Testis (tissue), 3 donors: ENCODE data around the gene AGRN. TPM values are rescaled to one million over a fixed set of nuclear protein-coding genes. Genes with fewer than 3 reads are reported as not detected.

Source experiments
- DNase-seq: peaks from one replicate; pipeline ENCODE4 v3.0.0-alpha.2; 2019
- H3K27ac ChIP-seq, 2 donors: fragments of 200-600 bp; sonication (generic); one replicate each; pipeline ENCODE4 v1.5.1; 2019
- H3K27me3 ChIP-seq: fragments of 200-600 bp; sonication (generic); one replicate; pipeline ENCODE4 v1.5.1; 2019
- H3K36me3 ChIP-seq: fragments of 200-600 bp; sonication (generic); one replicate; pipeline ENCODE4 v1.5.1; 2017; ENCODE audit warnings: low read depth; ENCODE audit errors: missing control alignments
- H3K4me1 ChIP-seq: fragments of 200-600 bp; sonication (generic); one replicate; pipeline ENCODE4 v1.5.1; 2019
- H3K4me3 ChIP-seq, 2 donors: fragments of 200-600 bp; sonication (generic); one replicate each; pipeline ENCODE4 v1.5.1; 2017 to 2019
- H3K9me3 ChIP-seq: fragments of 200-600 bp; sonication (generic); one replicate; pipeline ENCODE4 v1.5.1; 2017
- POLR2A ChIP-seq: fragments of 450-650 bp; IDR thresholded peaks from one replicate; pipeline ENCODE4 v1.6.1; 2017; ENCODE audit warnings: antibody characterized with exemption, mild to moderate bottlenecking, moderate library complexity
- WGBS, 2 donors: methylation state at CpG; one replicate each; pipeline ENCODE4 v1.1.5; 2018; 5-methylcytosine and 5-hydroxymethylcytosine counted together
- intact Hi-C: fragments of 100-400 bp; cut with DNase I; formaldehyde crosslinking; loops from one replicate; pipeline ENCODE4 v1.15.1; 2023; ENCODE audit warnings: low total_unique reads
- polyA plus RNA-seq: library from polyadenylated mRNA; stranded (reverse); fragments of 350-450 nt; fragmentation: Illumina TruSeq; extraction: RNeasy Lipid Tissue Mini Kit (QIAGEN cat#74804); gene quantifications from one replicate; pipeline ENCODE4 v1.2.3, GENCODE V29; 2014; ENCODE audit warnings: low read depth, low replicate concordance; ENCODE audit not compliant: insufficient read depth
- total RNA-seq, 2 donors: library from RNA; depleted of rRNA; stranded (reverse); fragments of >200 nt; gene quantifications; one replicate each; pipeline ENCODE4 v1.2.3, GENCODE V29; 2016
- TF ChIP-seq, protein P1 (sequence below), 3 experiments: fragments of 450-650 bp in 2 of 3; fragments of 200-600 bp in 1 of 3; sonication (generic) in 1 of 3; IDR thresholded peaks; one replicate each; pipeline ENCODE4 v1.5.1; 2016 to 2019; ENCODE audit warnings: antibody characterized with exemption in 3 of 3, mild to moderate bottlenecking in 2 of 3, moderate library complexity in 1 of 3

AGRN gene
- total and polyA plus RNA-seq, 3 donors from 2014 or later, result 48.9 to 108 (median 99.4) TPM

DNA sequence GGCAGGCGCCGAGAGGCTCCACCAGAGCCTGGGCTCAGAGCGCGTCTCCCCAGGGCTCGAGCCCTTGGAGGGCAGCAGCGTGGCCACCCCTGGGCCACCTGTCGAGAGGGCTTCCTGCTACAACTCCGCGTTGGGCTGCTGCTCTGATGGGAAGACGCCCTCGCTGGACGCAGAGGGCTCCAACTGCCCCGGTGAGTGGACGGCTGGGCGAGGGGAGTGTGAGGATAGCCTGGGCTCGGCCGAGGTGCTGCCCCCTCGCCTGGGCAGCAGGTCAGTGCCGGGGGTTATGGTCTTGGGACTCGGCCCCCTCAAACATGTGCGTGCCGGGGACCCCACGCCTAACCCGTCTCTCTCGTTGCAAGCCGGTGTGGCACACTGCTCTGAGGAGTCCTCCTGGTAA lies 26.8 kb downstream of the AGRN start:
- Histone ChIP-seq H3K4me3 (no peak overlapping the region), H3K9me3 (no peaks in the 10 kb centered on the region), H3K36me3 (no peaks in the 10 kb centered on the region), H3K27me3 (no peaks in the 10 kb centered on the region), H3K27ac (no peak overlapping the region), H3K4me1 (no peaks in the 10 kb centered on the region)
- TF ChIP-seq, protein P1, sequence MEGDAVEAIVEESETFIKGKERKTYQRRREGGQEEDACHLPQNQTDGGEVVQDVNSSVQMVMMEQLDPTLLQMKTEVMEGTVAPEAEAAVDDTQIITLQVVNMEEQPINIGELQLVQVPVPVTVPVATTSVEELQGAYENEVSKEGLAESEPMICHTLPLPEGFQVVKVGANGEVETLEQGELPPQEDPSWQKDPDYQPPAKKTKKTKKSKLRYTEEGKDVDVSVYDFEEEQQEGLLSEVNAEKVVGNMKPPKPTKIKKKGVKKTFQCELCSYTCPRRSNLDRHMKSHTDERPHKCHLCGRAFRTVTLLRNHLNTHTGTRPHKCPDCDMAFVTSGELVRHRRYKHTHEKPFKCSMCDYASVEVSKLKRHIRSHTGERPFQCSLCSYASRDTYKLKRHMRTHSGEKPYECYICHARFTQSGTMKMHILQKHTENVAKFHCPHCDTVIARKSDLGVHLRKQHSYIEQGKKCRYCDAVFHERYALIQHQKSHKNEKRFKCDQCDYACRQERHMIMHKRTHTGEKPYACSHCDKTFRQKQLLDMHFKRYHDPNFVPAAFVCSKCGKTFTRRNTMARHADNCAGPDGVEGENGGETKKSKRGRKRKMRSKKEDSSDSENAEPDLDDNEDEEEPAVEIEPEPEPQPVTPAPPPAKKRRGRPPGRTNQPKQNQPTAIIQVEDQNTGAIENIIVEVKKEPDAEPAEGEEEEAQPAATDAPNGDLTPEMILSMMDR (IDR thresholded peaks at IDR 0.05), result no peak
- TF ChIP-seq POLR2A, result no peak
- 90 to 96% methylated on average over 2 to 26 of the region's 26 CpGs for WGBS, 2 donors
- intact Hi-C loops, result no loop called here
- no peak for DNase-seq

DNA sequence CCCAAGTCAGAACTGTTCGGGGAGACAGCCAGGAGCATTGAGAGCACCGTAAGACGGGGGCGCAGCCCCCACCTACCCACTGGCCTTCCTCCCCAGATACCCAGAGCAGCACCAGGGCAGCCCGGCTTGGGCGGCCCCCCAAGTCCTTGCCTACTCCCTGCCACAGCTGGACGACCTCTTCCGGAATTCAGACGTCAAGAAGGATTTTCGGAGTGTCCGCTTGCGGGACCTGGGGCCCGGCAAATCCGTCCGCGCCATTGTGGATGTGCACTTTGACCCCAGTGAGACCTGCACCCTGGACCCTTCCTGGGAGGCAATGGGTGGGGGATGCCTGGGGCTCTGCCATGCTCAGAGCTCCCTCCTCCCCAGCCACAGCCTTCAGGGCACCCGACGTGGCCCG lies 27.5 kb downstream of the AGRN start:
- Histone ChIP-seq H3K4me1 (no peaks in the 10 kb centered on the region), H3K9me3 (no peaks in the 10 kb centered on the region), H3K27ac (no peak overlapping the region), H3K4me3 (no peak overlapping the region), H3K27me3 (no peaks in the 10 kb centered on the region), H3K36me3 (no peaks in the 10 kb centered on the region)
- TF ChIP-seq, protein P1 (IDR thresholded peaks at IDR 0.05), result no peak
- TF ChIP-seq POLR2A, result no peak
- no peak for DNase-seq
- 96 to 100% methylated on average over 10 to 19 of the region's 19 CpGs for WGBS, 2 donors
- intact Hi-C loops, result no loop called here

DNA sequence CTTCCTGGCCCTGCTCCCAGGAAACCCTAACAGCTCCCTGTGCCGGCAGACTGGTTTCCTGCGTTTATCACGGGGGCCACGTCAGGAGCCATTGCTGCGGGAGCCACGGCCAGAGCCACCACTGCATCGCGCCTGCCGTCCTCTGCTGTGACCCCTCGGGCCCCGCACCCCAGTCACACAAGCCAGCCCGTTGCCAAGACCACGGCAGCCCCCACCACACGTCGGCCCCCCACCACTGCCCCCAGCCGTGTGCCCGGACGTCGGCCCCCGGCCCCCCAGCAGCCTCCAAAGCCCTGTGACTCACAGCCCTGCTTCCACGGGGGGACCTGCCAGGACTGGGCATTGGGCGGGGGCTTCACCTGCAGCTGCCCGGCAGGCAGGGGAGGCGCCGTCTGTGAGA lies 28.0 kb downstream of the AGRN start:
- 97% methylated on average over 7 to 23 of the region's 25 CpGs for WGBS, 2 donors
- Histone ChIP-seq H3K4me1 (no peaks in the 10 kb centered on the region), H3K4me3 (no peak overlapping the region), H3K27ac (no peak overlapping the region), H3K9me3 (no peaks in the 10 kb centered on the region), H3K27me3 (no peaks in the 10 kb centered on the region), H3K36me3 (no peaks in the 10 kb centered on the region)
- TF ChIP-seq, protein P1 (IDR thresholded peaks at IDR 0.05), result no peak
- TF ChIP-seq POLR2A, result no peak
- no peak for DNase-seq
- intact Hi-C loops, result no loop called here

DNA sequence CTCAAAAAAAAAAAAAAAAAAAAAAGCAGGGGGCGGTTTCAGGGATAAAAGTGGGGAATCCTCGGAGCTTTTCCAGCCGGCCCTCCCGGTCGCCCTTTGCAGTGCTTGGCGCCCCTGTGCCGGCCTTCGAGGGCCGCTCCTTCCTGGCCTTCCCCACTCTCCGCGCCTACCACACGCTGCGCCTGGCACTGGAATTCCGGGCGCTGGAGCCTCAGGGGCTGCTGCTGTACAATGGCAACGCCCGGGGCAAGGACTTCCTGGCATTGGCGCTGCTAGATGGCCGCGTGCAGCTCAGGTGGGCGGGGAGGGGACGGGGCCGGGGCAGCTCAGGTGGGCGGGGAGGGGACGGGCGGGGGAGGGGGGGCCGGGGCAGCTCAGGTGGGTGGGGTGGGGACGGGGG lies 28.8 kb downstream of the AGRN start:
- 92 to 94% methylated on average over 17 to 27 of the region's 28 CpGs for WGBS, 2 donors
- Histone ChIP-seq H3K27me3 (no peaks in the 10 kb centered on the region), H3K27ac (no peak overlapping the region), H3K4me3 (no peak overlapping the region), H3K36me3 (no peaks in the 10 kb centered on the region), H3K4me1 (no peaks in the 10 kb centered on the region), H3K9me3 (no peaks in the 10 kb centered on the region)
- DNase-seq, result no peak
- intact Hi-C loops, result no loop called here
- TF ChIP-seq, protein P1 (IDR thresholded peaks at IDR 0.05), result no peak
- no peak for TF ChIP-seq POLR2A

DNA sequence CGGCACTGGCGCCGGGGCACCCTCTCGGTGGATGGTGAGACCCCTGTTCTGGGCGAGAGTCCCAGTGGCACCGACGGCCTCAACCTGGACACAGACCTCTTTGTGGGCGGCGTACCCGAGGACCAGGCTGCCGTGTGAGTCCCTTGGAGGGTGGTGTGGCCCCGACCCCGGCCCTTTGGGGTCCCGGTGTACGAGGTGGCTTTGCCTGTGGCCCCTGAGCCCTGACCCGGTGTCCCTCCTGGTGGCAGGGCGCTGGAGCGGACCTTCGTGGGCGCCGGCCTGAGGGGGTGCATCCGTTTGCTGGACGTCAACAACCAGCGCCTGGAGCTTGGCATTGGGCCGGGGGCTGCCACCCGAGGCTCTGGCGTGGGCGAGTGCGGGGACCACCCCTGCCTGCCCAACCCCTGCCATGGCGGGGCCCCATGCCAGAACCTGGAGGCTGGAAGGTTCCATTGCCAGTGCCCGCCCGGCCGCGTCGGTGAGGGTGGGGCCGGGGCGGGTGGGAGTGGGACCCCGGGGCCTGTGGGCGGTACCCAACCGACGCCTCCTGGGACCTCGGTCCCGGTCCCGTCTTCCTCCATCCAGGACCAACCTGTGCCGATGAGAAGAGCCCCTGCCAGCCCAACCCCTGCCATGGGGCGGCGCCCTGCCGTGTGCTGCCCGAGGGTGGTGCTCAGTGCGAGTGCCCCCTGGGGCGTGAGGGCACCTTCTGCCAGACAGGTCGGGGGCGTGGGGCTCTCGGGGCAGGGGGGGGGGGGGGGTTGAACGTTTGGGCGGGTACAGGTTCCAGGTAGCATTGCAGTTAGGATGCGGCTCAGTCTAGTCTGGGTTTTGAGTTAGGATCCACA lies 29.6 kb downstream of the AGRN start:
- TF ChIP-seq POLR2A, result no peak
- TF ChIP-seq, protein P1 (IDR thresholded peaks at IDR 0.05), result no peak
- no peak overlapping the region for H3K27ac ChIP-seq
- no peak for DNase-seq
- intact Hi-C loops, result no loop called here
- no peak overlapping the region for H3K4me3 ChIP-seq
- H3K9me3 ChIP-seq, result no peaks in the 10 kb centered on the region
- H3K4me1 ChIP-seq, result no peaks in the 10 kb centered on the region
- WGBS, 2 donors, result 93 to 94% methylated on average over 32 to 57 of the region's 57 CpGs
- H3K36me3 ChIP-seq, result no peaks in the 10 kb centered on the region
- no peaks in the 10 kb centered on the region for H3K27me3 ChIP-seq
